ENCODE data around the gene ESPL1.
"Not testable (repeated sequence)": the region's sequence is repeated elsewhere in the genome, so short reads cannot be mapped to it uniquely, and the experiment has no call there.

ESPL1 gene

GRCh38 chr12:53306826-53307225 lies 38.7 kb downstream of the ESPL1 start:
- DNase-seq: no peak

- no peak for DNase-seq
These were observed 40.2 kb downstream of the ESPL1 start for GRCh38 chr12:53308276-53308675.

- DNase-seq: no peak
These were observed 45.9 kb downstream of the ESPL1 start for GRCh38 chr12:53313996-53314395.

GRCh38 chr12:53320352-53321195 lies 52.5 kb downstream of the ESPL1 start:
- DNase-seq: no peak

GRCh38 chr12:53324113-53324778 lies 56.1 kb downstream of the ESPL1 start:
- peak; percentile 70 for DNase-seq

GRCh38 chr12:53324779-53325510 lies 56.8 kb downstream of the ESPL1 start:
- peak; percentile 95 for DNase-seq

- DNase-seq: peak; percentile 26
These were observed 57.5 kb downstream of the ESPL1 start for GRCh38 chr12:53325511-53326061.

DNA sequence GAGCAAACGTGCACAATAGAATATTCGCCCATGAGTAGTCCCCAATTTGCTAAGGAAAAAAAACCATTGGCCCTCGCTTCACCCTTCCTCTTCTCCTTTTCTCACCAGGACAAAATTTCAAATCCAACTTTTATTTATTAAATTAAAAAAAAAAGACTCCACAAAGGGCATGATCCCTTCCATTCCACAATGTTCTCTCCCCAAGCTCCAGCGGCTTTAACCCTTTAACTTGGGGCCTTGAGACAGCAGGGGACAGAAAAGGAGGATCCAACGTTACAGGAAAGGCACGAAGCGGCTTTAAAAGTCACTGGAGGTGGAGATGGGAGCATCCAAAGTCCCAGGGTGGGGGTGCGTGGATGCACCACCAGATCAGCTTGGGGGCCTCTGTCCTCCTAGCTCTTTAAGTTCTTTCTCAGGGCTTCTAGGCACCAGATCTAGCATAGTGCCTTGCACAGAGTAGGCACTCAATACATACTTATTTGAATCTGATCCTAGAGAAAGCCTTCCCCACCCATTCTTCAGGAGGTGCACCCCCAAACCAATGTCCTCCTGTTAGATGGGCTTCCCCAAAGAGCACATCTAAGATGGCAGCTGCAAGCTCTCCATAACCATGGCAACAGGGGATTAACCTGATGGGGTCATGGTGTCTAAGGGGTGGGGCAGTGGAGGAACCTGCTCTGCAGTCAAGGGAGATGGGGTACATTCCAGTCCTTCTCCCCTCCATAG lies 58.5 kb downstream of the ESPL1 start:
- DNase-seq: peak; percentile 13

DNA sequence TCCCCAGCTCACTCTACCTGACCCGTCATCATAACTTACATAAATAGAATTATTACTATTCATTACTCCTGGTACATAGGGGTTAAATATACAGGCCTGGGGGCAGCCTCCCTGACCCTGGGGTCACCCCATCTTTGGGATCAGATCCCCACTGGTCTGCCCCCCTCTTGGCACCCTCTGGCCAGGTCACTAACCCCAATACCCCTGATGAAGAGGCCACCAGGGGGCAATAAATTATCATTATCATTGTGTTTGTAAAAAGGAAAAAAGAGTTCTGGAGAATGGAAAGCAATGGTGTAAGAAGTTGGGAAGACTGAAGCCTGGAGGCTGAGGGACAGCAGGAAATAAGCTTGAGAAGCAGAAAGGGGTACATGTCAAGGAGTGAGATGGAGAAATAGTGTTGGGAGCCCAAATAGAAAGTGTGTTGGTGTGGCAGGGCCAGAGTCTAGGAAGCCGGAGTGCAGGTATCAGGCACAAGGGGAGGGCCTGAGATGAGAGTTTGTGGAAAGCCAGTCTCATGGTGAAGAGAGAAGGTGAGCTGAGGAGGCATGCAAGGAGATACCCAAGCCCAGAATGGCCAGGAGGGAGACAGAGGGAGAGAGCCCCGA lies 59.4 kb downstream of the ESPL1 start:
- DNase-seq: no peak

DNA sequence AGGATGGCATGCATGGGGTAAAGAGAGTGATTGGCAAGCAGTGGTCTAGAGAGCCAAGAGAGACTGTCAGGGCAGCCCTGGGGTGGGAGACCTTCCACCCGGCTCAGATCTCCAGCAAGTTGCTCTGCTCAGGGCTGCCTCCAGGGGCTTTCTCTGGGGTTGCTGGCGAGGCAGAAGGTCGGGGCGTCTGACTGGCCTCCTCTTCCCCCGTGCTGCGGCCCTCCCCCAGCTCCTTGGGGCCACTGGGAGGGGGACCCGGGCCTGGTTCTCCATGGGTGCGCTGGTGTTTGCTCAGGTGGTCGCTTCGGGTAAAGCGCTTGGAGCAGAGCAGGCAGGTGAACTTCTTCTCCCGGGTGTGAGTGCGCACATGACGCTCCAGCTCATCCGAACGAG lies 59.9 kb downstream of the ESPL1 start:
- DNase-seq: no peak

DNA sequence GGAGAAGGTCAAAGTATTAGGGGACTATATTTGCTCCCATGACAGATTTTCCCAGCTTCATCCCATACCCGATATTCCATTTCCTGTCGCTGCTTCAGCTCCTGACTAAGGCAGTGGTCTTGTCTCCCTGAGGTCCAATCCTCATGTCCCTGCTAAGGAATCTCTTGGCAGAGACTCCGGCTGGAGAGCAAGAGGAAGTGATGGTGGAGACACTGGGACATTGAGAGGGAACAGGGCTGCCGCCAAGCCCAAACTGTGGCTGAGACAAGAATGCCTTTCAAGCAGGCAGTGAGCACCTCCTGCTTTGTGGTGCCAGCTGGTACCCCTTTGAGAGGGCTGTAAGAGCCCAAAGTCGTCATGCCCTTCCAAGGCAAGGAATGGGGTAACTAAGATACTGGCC lies 62.6 kb downstream of the ESPL1 start:
- DNase-seq: no peak

DNA sequence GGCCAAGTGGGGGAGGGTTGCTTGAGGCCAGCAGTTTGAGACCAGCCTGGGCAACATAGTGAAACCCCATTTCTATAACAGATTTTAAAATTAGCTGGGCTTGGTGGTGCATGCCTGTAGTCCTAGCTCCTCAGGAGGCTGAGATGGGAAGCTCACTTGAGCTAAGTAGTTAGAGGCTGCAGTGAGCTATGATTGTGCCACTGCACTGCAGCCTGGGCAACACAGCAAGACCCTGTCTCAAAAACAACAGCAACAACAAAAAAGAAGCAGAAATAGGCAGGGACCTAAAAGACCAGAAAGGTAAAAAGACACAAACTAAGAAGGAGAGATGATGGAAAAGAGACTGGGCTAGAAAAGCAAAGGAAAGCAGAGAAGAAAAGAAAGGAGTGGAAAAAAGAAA lies 64.2 kb downstream of the ESPL1 start:
- not testable (repeated sequence) for DNase-seq

- DNase-seq: no peak
These were observed 64.6 kb downstream of the ESPL1 start for GRCh38 chr12:53332744-53333143.

DNA sequence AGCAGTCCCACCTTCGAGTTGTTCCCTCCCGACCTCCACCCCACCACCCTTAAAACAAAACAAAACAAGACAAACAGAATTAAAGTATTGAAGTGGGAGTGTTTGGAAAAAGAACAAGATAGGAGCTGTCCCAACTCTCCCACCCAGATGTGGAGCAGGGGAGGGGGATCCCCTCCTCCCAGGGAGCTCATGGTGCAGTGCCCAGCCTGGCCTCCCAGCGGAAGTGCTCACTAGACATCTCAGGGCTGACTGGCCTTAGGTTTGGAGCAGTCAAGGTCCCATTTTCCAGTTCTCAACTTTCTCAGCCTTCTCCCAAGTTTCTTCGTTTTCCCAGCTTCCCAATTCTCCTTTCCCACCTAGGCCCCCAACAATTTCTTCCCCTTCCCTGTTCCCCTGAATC lies 65.2 kb downstream of the ESPL1 start:
- DNase-seq: no peak

- DNase-seq: no peak
These were observed 65.7 kb downstream of the ESPL1 start for GRCh38 chr12:53333845-53334244.

DNA sequence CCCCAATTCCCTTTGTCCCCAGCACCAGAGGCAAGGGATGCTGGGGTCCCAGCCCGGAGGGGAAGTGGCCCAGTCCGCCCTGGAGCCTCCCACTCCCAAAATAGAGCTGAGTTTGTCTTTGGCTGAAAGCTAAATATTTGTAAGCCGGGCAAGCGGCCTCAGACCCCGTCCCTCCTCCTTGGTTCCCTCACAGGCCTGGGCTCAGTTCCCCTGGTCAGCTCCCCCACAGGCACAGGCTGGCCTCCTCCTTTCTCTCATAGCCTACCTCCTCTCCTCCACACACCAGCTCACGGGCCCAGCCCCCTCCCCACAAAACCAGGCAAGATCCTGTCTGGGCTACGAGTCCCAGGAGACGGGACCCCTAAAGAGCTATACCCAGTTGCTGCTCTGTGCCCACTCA lies 66.7 kb downstream of the ESPL1 start:
- DNase-seq: no peak

- no peak for DNase-seq
These were observed 68.1 kb downstream of the ESPL1 start, which contains the start of gene SP7 for GRCh38 chr12:53336181-53336681. Gene SP7, minus strand, starts transcription at chr12:53336354. Its CDS starts 708 bp downstream, at chr12:53335646.

- DNase-seq: no peak
These were observed 69.9 kb downstream of the ESPL1 start for GRCh38 chr12:53338017-53338416.

GRCh38 chr12:53338916-53339315 lies 70.8 kb downstream of the ESPL1 start:
- DNase-seq: no peak

DNA sequence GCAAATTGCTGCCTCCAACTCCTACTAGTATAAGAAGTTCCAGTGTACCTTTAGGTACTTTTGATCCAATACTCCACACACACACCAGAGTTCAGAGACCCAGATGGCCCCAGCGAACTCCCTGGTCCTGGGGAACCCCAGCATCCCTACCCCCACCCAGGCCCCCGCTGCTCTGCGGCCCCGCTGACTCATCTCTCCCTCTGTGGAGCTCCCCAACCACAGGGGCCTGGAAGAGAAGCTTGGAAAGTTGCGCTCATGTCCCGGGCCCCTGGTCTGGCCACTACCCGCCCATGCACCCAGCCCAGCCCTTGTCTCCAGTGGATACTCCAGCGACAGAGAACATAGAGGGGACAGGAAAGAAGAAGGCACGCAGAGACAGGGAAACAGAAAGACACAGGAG lies 72.3 kb downstream of the ESPL1 start:
- DNase-seq: no peak

Data from activated CD4-positive, alpha-beta T cell treated with anti-CD3 and anti-CD28 coated beads, Interleukin-2, Interleukin-6, amounts not matched to agents 100 ng/mL and 50 ng/mL, durations not matched to agents 16 hours and 8 hours (primary cell).